GM12865 (cell line): Measurements from ENCODE around the gene SPEM1.
A peak's percentile ranks its signal among the peaks of the same experiment; 100 is the strongest.

Experiments used
- DNase-seq: peaks from one replicate; pipeline ENCODE4 v3.0.0; 2010; ENCODE audit warnings: low read depth
- H3K4me3 ChIP-seq: 2 replicates; pipeline ENCODE4 v1.5.1; 2011; ENCODE audit warnings: mild to moderate bottlenecking, low read depth, low read length, control low read depth
- CTCF ChIP-seq: IDR thresholded peaks from 2 replicates; pipeline ENCODE4 v1.5.1; 2011; ENCODE audit warnings: low read length, control low read depth, low read depth, inconsistent platforms; ENCODE audit not compliant: insufficient read depth; ENCODE audit errors: missing control alignments

The SPEM1 gene

GRCh38 chr17:7435676-7436555 lies 15.8 kb downstream of the SPEM1 start:
- peak; percentile 70 for DNase-seq
- H3K4me3 ChIP-seq: peak overlapping the region; percentile 58
- peak; percentile 34 for TF ChIP-seq CTCF

DNA sequence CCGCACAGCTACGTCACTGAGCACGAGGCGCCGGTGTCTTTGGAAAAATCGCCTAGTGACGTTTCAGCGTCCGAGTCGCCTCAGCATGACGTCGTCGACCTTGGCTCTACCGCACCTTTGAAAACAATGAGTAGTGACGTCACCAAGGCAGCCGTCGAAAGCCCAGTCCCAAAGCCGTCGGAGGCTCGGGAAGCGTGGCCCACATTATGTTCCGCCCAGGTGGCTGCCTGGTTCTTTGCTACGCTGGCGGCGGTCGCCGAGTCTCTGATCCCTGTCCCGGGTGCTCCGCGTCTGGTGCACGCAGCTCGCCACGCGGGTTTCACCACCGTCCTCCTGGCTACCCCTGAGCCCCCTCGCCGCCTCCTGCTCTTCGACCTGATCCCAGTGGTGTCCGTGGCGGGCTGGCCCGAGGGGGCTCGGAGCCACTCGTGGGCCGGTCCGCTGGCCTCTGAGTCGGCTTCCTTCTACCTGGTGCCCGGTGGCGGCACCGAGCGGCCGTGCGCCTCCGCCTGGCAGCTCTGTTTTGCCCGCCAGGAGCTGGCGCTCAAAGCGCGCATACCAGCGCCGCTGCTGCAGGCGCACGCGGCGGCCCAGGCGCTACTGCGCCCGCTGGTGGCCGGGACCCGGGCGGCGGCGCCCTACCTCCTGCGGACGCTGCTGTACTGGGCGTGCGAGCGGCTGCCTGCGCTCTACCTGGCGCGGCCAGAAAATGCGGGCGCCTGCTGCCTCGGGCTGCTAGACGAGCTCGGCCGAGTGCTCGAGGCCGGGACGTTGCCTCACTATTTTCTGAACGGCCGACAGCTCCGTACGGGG lies 16.6 kb downstream of the SPEM1 start:
- DNase-seq: peak; percentile 92
- peak; percentile 78 for TF ChIP-seq CTCF
- peak overlapping the region; percentile 58 for H3K4me3 ChIP-seq

GRCh38 chr17:7437369-7437863 lies 17.3 kb downstream of the SPEM1 start:
- peak overlapping the region; percentile 92 for H3K4me3 ChIP-seq
- no peak for DNase-seq
- TF ChIP-seq CTCF: no peak

- DNase-seq: peak; percentile 39
- no peak for TF ChIP-seq CTCF
- H3K4me3 ChIP-seq: peak overlapping the region; percentile 92
These were observed 18.0 kb downstream of the SPEM1 start for GRCh38 chr17:7437950-7438614.

DNA sequence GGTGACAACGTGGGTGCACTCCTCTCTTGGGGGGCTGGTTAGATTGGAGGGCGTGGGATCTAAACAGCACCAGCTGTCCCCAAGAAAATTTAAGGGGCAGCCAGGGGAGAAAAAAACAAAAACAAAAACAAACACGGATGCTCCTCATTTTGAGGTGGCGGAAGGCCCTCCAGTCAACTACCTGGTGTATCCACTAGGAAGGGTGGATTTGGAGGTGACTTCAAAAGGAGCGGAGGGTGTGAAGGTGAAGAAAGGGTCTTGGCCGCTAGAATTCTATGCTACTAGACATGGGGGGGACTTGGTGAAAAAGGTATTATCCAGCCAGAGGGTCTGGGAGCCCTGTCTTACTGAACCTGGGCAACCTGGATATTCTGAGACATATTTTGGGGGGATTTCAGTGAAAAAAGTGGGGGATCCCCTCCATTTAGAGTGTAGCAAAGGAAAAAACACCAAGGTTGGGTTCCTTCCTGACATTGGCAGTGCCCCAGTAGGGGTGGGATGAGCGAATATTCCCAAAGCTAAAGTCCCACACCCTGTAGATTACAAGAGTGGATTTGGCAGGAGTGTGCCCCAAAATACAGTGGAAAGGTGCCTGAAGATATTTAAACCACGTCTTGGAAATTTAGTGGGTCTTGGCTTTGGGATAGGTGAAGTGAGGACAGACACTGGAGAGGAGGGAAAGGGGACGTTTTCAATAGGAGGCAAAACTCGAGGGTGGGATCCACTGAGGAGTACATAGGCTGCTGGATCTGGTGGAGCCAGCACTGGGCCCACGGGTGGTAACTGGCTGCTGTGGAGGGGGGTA lies 18.7 kb downstream of the SPEM1 start:
- no peak for TF ChIP-seq CTCF
- peak overlapping the region; percentile 92 for H3K4me3 ChIP-seq
- no peak for DNase-seq
